Colon (tissue), 2 donors: Measurements from ENCODE around the gene CYB5R3.
"Not testable (repeated sequence)": the region's sequence is repeated elsewhere in the genome, so short reads cannot be mapped to it uniquely, and the experiment has no call there.

Experiments
- FAIRE-seq: peaks from 2 replicates; lab custom pipeline; 2012; peaks lifted over from hg19 to GRCh38; lab: Jason Lieb, UNC
- donor health status: control.
- donor health status: control.

The CYB5R3 gene

GRCh38 chr22:42678894-42679293, 29.7 kb upstream of the CYB5R3 start:
- FAIRE-seq, result no peak

DNA sequence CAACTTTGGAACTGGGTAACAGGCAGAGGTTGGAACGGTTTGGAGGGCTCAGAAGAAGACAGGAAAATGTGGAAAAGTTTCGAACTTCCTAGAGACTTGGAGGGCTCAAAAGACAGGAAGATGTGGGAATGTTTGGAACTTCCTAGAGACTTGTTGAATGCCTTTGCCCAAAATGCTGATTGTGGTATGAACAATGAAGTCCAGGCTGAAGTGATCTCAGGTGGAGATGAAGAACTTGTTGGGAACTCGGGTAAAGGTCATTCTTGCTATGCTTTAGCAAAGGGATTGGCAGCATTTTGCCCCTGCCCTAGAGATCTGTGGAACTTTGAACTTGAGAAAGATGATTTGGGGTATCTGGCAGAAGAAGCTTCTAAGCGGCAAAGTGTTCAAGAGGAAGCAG, 28.7 kb upstream of the CYB5R3 start:
- FAIRE-seq, result not testable (repeated sequence)

DNA sequence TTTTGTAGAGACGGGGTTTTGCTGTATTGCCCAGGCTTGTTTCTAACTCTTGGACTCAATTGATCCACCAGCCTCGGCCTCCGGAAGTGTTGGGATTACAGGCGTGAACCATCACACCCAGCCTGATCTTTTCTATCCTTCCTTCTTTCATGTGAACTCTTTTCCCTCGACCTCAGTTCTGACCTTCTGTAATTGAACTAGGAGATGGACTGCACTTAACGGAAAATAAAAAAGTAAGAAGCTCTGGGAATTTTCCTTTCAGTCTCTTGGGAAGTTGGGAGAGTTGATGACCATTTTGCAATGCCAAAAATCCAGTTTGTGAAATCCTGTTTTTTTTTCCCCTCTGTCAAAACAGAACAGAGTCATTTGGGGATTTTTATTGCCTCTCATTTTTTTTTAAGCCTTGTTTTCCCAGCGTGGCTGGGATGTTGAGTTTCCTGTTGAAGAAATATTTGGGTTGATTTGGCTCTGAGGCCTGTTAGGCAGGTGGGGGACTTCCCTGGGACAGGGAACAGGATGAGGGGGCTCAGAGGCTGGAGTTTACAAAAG, 26.9 kb upstream of the CYB5R3 start:
- no peak for FAIRE-seq

DNA sequence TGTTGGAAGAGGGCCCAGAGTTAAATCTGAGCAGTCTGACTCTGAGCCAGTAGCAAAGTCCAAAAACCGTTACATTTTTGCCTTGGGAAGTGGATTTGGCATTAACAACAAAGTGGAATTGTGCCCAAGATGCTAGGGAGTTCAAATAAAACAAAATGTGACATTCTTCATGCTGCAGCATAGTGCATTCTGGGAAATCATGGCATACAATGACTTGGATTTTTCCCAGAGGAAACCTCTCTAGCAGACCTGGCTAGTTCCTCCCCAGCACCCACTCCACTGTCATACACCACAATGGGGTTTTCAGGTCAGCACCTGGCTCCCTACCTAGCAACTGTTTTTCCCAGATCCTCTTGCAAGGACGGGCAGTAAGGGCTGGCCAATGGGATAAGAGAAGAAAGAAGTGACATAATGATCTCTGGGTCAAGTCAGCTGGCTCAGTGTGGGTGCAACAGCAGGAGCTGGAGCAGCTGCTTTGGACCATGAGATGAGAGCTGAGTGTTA, 24.8 kb upstream of the CYB5R3 start:
- FAIRE-seq, result no peak

GRCh38 chr22:42673071-42673470, 23.9 kb upstream of the CYB5R3 start:
- FAIRE-seq, result not testable (repeated sequence)

DNA sequence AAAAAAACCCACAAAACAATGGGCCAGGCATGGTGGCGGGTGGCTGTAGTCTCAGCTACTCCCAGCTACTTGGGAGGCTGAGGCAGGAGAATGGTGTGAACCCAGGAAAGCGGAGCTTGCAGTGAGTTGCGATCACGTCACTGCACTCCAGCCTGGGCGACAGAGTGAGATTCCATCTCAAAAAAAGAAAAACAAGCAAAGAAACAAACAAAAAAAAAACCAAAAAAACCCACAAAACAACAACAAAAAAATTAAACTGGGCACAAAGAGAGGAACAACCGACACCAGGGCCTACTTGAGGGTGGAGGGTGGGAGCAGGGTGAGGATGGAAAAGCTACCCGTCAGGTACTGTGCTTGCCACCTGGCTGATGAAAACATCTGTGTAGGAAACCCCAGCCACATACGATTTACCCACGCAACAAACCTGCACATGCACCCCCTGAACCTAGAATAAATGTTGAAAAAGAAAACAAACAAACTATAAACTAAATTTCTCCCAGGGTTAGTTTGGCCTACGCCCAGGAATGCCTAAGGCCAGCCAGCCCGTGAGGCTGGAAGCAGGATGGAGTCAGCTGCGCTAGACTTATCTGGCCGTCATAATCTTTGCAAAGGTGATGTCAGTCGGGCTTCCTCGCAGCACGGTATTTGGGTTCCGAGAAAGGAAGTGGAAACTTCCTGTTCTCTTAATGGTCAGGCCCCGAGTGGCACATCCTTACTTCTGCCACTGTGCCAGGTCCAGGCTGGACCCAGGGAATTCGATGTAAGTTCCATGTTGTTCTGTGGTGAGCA, 21.9 kb upstream of the CYB5R3 start:
- FAIRE-seq, result no peak

DNA sequence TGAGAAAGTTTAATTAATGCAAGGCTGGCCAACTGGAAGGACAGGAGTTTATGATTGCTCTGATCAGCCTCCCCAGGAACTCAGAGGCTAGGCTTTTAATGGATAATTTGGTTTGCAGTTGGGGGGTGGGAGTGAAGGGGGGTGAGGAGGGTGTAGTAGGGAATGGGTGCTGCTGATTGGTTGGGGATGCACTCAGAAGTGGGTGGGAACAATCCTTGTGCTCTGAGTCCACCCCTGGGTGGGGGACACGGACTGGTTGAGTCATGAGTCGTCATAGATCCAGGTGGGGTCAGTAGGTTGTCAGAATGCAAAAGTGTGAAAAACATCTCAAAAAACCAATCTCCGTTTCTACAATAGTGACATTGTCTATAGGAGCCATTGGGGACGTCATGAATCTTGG, 20.9 kb upstream of the CYB5R3 start:
- FAIRE-seq, result no peak

GRCh38 chr22:42666393-42666792, 17.2 kb upstream of the CYB5R3 start:
- FAIRE-seq, result not testable (repeated sequence)

GRCh38 chr22:42664976-42665831, 16.0 kb upstream of the CYB5R3 start:
- no peak for FAIRE-seq

GRCh38 chr22:42661985-42662831, 13.0 kb upstream of the CYB5R3 start:
- FAIRE-seq, result no peak

DNA sequence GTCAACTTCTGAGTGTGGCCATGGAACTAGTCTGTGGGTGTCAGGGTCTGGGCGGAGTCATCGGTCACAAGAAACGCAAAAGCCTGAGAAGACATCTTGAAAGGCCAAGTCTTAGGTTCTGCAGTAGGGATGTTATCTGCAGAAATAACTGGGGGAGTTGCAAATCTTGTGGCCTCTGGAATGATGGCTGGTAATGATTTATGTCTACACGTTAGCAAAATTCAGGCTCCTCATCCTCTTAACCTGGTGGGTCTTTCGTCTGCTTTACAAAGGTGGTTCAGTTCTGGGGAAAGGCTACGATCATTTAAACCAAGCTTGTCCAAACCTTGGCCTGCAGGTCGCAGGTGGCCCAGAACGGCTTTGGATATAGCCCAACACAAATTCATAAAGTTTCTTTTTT, 7.4 kb upstream of the CYB5R3 start:
- no peak for FAIRE-seq

GRCh38 chr22:42655693-42656092, 6.5 kb upstream of the CYB5R3 start:
- no peak for FAIRE-seq

DNA sequence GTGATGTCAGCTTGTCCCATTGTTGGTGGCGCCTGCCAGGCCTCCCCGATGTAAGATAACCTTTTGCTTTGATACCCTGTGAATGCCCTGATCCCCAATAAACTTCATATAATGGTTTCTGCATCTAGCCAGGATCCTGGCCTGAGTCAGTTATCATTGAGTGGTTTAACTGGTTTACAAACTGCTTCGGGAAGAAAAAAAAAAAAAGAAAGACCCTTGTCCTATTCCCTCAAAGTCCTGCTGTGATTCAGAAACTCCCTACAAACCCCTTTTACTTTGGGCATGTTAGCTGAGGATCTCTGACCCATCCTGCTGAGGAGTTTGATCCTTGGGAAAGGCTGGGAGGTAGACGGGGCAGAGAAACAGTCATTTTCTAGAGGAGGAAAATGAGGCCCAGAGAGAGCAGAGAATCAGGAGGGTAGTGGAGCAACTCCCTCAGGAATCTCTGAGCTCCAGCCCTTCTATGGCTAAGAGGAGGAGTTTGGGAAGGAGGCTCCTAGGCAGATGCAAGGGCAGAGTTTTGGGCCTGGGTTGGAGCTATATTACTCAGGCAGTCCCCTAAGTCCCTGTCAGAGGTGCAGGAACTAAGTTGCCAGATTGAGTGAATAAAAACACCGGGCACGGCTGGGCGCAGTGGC, 5.4 kb upstream of the CYB5R3 start:
- FAIRE-seq, result no peak

GRCh38 chr22:42653999-42654398, 4.8 kb upstream of the CYB5R3 start:
- no peak for FAIRE-seq

DNA sequence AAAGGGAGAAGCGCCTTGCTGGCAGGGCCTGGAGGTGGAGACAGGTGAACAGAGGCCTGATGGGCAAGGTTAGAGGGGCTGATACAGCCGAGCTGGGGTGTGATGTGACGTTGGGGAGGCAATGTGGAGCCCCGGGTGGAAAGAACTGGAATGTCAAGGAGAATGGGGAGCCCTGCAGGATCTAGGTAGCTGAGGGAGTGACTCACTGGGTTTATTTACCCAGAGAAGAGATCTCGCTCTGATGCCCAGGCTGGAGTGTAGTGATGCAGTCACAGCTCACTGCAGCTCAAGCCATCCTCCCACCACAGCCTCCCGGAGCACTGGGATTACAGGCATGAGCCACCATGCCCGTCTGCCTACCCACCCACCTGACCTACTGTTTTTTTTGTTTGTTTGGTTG, 1.9 kb upstream of the CYB5R3 start:
- FAIRE-seq, result no peak

GRCh38 chr22:42648368-42649245, 585 bp downstream of the CYB5R3 start:
- no peak for FAIRE-seq

- no peak for FAIRE-seq
Observed at GRCh38 chr22:42648017-42648367, 1.2 kb downstream of the CYB5R3 start.

DNA sequence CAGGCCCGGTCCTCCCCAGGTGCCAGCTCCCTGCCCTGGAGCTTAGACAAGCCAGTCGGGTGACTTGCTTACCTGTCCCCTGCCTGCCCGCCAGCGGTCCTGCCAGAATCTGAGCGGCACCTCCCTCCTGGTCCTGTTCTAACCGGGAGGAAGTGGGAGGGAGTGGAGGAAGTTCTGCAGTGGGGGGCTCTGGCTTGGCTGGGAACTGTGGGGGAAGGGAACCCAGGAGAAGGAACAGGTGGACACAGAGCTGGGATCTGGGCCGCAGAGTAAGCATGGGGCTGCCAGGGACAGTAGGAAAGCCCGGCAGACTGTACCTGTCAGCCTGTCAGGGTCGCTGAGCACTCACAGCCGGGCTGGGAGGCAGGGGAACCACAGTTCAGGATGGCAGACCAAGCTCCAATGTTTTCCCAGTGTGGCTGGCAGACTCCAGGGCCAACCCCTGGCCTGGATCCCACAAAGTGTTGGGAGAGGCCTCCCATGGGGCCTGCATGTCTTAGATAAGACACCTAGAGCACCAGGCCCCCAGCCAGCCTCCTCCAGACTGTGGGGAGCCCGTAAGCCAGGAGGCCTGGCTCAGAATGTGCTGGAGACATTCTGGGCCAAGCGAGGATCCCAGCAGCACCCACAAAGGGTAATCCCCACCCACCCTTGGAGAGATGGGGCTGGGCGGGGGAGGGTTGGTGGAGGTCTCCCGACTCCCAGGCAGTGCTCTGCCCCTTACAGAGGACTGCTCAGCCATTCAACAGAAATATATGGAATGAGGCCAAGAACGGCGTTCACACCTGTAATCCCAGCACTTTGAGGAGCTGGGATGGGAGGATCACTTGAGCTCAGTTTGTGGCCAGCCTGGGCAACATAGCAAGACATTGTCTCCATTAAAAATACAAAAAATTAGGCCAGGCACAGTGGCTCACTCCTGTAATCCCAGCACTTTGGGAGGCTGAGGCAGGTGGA, 2.3 kb downstream of the CYB5R3 start:
- no peak for FAIRE-seq

GRCh38 chr22:42645938-42646568, 3.1 kb downstream of the CYB5R3 start:
- no peak for FAIRE-seq
